ENCODE results near the gene PTGDR.

- TF ChIP-seq SIN3A (IDR thresholded peaks at IDR 0.05; ENCODE audit: borderline replicate concordance, insufficient read depth, low read length) (no peak), POLR2AphosphoS5 (IDR thresholded peaks at IDR 0.05; ENCODE audit: low read depth, low read length) (no peak)
Measured at GRCh38 chr14:52268279-52269061, 972 bp downstream of the PTGDR start.
